ENCODE data around the gene REEP1.

Gene REEP1

DNA sequence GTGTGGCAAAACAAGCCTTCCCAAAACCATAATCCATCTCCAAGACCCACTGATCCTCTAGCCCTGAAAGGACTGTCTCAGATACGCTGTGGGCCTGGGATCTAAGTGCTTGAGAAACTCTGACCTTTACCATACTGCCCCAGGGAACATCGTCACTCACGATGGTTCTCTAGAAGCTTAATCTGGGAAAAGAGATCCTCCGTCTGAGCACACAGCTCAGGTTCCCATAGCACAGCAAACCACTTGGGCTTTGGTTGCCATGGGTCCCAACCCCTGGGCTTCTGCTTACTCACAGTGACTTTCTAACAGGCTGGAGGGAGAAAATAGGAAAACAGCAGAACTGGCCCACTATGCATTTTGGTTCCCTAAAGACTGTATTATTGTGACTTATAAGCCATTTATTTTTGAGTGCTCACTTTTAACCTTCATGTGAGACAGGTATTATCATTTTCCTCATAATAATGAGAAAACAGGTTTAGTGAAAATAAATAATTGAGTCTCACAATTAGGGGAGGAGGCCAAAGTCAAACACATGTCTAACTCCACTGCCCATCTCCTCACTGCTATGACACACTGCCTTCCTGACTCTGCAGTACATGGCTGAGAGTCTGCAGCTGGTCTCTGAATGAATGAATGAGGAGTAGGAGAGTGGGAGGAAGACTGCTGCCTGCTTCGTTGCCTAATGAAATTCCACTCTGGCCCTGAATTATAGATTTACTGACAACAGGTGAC is 46.7 kb downstream of the REEP1 start:
- H4K20me1 ChIP-seq (ENCODE audit: low read depth, low read length): no peaks in the 10 kb centered on the region
- no peak overlapping the region for H3K4me2 ChIP-seq (ENCODE audit: low read depth, low read length, poor library complexity, severe bottlenecking)
- no peaks in the 10 kb centered on the region for H3K36me3 ChIP-seq (ENCODE audit: low read length)
- no peaks in the 10 kb centered on the region for H3F3A ChIP-seq (ENCODE audit: insufficient read depth)
- H3K79me2 ChIP-seq (ENCODE audit: insufficient read depth, low read length): no peaks in the 10 kb centered on the region
- H3K27me3 ChIP-seq (ENCODE audit: low read length): no peaks in the 10 kb centered on the region
- H3K9me3 ChIP-seq (ENCODE audit: insufficient read depth, low read length): no peaks in the 10 kb centered on the region
- no peaks in the 10 kb centered on the region for H3K9me2 ChIP-seq (replicated peaks; ENCODE audit: insufficient read depth, low read length)
- H3K9ac ChIP-seq (ENCODE audit: low read length): no peak overlapping the region
- no peak overlapping the region for H2AFZ ChIP-seq (ENCODE audit: low read depth, low read length, severe bottlenecking)
- TF ChIP-seq, protein P1, sequence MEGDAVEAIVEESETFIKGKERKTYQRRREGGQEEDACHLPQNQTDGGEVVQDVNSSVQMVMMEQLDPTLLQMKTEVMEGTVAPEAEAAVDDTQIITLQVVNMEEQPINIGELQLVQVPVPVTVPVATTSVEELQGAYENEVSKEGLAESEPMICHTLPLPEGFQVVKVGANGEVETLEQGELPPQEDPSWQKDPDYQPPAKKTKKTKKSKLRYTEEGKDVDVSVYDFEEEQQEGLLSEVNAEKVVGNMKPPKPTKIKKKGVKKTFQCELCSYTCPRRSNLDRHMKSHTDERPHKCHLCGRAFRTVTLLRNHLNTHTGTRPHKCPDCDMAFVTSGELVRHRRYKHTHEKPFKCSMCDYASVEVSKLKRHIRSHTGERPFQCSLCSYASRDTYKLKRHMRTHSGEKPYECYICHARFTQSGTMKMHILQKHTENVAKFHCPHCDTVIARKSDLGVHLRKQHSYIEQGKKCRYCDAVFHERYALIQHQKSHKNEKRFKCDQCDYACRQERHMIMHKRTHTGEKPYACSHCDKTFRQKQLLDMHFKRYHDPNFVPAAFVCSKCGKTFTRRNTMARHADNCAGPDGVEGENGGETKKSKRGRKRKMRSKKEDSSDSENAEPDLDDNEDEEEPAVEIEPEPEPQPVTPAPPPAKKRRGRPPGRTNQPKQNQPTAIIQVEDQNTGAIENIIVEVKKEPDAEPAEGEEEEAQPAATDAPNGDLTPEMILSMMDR (IDR thresholded peaks at IDR 0.05; ENCODE audit: insufficient read depth, low read length, poor library complexity, severe bottlenecking): no peak
- no peak for TF ChIP-seq EZH2phosphoT487 (conservative IDR thresholded peaks at IDR 0.05; ENCODE audit: low read length)
- H3K4me3 ChIP-seq (ENCODE audit: insufficient read depth, low read length, poor library complexity, severe bottlenecking): no peak overlapping the region
- H3K27ac ChIP-seq (ENCODE audit: low read depth, low read length): no peak overlapping the region

DNA sequence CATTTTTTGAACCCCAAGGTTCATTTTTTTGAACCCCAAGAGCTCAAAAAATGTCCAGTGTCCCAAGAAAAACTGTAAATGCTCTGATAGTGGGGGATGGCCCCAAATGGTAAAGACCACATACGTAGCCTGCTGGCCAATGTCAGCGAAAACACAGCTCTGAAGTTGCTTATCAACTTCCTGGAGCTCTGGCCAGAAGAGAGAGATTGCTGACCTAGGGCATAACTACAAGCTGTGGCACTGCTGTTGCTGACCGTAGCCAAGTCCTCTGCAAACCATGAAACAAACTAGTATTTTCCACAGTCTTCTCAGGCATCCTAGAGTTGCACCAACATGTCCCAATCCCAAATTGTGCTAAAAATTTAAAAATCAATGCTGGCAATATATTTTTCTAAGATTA is 50.9 kb downstream of the REEP1 start:
- Histone ChIP-seq H3F3A (ENCODE audit: insufficient read depth) (no peaks in the 10 kb centered on the region), H4K20me1 (ENCODE audit: low read depth, low read length) (no peaks in the 10 kb centered on the region), H3K4me3 (ENCODE audit: insufficient read depth, low read length, poor library complexity, severe bottlenecking) (no peak overlapping the region), H2AFZ (ENCODE audit: low read depth, low read length, severe bottlenecking) (no peak overlapping the region), H3K9me3 (ENCODE audit: insufficient read depth, low read length) (no peaks in the 10 kb centered on the region), H3K36me3 (ENCODE audit: low read length) (no peaks in the 10 kb centered on the region), H3K79me2 (ENCODE audit: insufficient read depth, low read length) (no peaks in the 10 kb centered on the region), H3K27ac (ENCODE audit: low read depth, low read length) (no peak overlapping the region), H3K9ac (ENCODE audit: low read length) (no peak overlapping the region), H3K9me2 (replicated peaks; ENCODE audit: insufficient read depth, low read length) (no peaks in the 10 kb centered on the region), H3K4me2 (ENCODE audit: low read depth, low read length, poor library complexity, severe bottlenecking) (no peak overlapping the region), H3K27me3 (ENCODE audit: low read length) (no peaks in the 10 kb centered on the region)
- TF ChIP-seq, protein P1 (IDR thresholded peaks at IDR 0.05; ENCODE audit: insufficient read depth, low read length, poor library complexity, severe bottlenecking): no peak
- no peak for TF ChIP-seq EZH2phosphoT487 (conservative IDR thresholded peaks at IDR 0.05; ENCODE audit: low read length)

DNA sequence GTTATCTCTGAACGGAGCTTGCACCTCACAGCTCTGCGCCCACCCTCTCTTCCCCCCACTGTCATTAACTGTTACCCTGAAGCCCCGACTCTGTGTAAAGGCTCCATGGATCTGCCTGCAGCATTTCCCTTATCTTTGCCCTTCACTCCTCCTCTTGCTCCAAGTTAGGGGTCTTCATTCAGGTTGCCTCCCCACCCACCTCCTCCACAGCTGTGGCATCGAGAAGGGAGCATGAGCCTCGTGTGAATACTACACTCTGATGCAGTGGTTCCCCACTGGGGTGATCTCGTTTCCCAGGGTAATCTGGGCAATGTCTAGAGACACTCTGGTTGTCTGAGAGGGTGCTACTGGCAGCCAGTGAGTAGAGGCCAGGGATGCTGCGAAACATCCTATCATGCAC is 51.4 kb downstream of the REEP1 start:
- Histone ChIP-seq H3F3A (ENCODE audit: insufficient read depth) (no peaks in the 10 kb centered on the region), H4K20me1 (ENCODE audit: low read depth, low read length) (no peaks in the 10 kb centered on the region), H3K27me3 (ENCODE audit: low read length) (no peaks in the 10 kb centered on the region), H3K9ac (ENCODE audit: low read length) (no peak overlapping the region), H2AFZ (ENCODE audit: low read depth, low read length, severe bottlenecking) (no peak overlapping the region), H3K4me2 (ENCODE audit: low read depth, low read length, poor library complexity, severe bottlenecking) (no peak overlapping the region), H3K27ac (ENCODE audit: low read depth, low read length) (no peak overlapping the region), H3K4me3 (ENCODE audit: insufficient read depth, low read length, poor library complexity, severe bottlenecking) (no peak overlapping the region), H3K9me3 (ENCODE audit: insufficient read depth, low read length) (no peaks in the 10 kb centered on the region), H3K9me2 (replicated peaks; ENCODE audit: insufficient read depth, low read length) (no peaks in the 10 kb centered on the region), H3K36me3 (ENCODE audit: low read length) (no peaks in the 10 kb centered on the region), H3K79me2 (ENCODE audit: insufficient read depth, low read length) (no peaks in the 10 kb centered on the region)
- TF ChIP-seq EZH2phosphoT487 (conservative IDR thresholded peaks at IDR 0.05; ENCODE audit: low read length): no peak
- TF ChIP-seq, protein P1 (IDR thresholded peaks at IDR 0.05; ENCODE audit: insufficient read depth, low read length, poor library complexity, severe bottlenecking): no peak
